ENCODE data around the gene FAM149B1.
"Not testable (repeated sequence)": the region's sequence is repeated elsewhere in the genome, so short reads cannot be mapped to it uniquely, and the experiment has no call there.

The FAM149B1 gene

DNA sequence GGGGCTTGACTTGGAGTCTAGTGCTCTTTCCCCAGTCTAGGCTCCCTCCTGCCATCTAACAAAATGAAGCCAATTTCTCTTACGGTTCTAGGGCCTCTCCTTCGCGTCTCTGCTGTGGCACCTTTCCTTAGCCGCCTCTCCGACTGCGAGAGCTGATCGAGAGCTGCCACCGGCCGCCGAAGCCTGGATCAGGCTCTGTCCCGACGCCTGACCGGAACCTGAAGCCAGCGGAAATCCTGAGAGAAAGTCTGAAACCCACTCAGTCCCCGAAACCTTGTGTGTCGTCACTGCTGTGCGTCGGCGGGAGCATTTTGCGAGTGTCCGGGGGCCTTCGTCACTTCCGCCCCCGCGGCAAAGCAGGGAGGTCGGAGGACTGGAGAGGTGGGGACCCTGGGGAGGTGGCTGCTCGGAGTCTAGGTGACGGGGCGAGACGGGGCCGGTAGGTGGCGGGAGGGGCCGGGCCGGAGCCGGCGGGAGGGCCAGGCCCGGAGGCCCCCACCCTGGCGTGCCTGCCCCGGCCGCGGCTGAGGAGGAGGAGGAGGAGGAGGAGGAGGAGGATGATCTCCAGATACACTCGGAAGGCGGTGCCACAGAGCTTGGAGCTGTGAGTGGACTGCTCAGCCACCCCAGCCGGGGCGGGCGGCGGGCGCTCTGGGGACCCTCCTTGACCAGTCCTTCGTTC, at the start of gene FAM149B1, which contains the start of gene ECD:
Gene FAM149B1, plus strand, starts transcription at position 337 of the 682 bp plus-strand sequence. Its CDS starts 221 bp downstream, at position 558.
Gene ECD, minus strand, starts transcription at position 226 of the 682 bp plus-strand sequence. CDS start 4,071 bp downstream, outside the sequence.
- DNase-seq, result peak; percentile 78

DNA sequence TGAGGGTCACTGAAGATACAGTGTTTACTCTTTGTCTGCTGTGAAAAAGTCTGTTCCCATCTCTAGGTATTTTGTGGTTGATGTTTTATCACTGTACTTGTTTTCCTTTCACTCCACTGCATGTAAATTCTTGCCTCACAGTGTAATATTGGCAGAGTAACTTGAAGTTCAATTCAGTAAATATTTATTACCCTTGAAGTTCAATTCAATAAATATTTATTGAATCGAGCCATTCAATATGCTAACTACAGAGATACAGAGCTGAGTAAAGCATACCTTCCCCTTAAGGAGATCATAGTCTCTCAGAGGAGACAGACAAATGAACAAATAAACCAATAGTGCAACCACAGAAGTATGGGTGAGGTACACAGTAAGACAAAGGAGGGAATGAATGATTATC, 48.5 kb upstream of the FAM149B1 start:
- DNase-seq, result no peak

DNA sequence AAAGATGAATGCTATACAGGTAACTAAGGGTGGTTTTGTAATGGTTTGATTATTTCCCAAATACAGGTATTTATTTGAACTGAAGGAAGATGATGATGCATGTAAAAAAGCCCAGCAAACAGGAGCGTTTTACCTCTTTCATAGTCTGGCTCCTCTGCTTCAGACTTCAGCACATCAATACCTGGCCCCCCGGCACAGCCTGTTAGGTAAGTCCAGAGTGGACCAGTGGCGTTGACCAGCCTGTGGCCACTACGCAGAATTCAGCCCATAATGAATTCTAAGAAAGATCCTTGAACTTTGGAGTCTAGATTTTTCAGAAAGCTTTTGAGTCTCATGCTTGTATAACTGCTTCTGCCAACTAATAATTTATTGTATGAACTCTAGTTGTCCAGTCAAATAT, 48.0 kb upstream of the FAM149B1 start:
- no peak for DNase-seq

DNA sequence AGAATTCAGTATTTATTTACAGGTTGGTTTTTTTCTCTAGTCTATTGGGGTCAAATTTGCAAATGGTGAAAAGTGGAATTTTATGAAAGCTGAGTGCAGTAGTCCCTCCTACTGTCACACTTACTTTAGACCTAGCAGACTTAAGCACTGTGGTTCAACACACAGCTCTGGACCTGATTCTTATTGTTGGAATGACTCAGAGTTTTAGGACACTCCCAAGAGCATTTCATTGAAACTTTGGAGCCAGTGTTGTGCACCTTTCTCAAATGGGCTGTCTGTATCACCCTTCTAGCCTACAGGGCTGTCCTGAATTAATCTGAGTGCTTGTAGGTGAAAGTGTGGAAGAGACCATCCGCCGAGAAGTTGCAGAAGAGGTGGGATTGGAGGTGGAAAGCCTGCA, 41.6 kb upstream of the FAM149B1 start:
- DNase-seq, result no peak

DNA sequence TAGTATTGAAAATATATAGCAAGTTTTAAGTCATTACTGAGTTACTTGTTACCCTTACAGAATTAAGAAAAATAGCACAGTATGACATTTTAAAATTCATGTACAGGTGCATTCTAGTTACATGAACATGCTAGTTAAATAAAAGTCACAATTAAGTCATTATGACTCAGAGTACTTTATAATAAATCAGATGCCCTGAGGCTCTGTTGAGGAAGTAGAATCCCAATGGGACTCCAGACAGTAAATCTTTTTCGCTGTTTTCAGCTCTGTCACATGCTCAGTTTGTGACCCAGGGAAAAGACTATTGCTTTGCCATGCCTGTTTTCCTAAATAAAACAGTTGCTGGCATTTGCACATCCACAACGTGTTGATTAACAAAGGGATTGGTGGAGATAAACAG, 36.6 kb upstream of the FAM149B1 start:
- DNase-seq, result no peak

DNA sequence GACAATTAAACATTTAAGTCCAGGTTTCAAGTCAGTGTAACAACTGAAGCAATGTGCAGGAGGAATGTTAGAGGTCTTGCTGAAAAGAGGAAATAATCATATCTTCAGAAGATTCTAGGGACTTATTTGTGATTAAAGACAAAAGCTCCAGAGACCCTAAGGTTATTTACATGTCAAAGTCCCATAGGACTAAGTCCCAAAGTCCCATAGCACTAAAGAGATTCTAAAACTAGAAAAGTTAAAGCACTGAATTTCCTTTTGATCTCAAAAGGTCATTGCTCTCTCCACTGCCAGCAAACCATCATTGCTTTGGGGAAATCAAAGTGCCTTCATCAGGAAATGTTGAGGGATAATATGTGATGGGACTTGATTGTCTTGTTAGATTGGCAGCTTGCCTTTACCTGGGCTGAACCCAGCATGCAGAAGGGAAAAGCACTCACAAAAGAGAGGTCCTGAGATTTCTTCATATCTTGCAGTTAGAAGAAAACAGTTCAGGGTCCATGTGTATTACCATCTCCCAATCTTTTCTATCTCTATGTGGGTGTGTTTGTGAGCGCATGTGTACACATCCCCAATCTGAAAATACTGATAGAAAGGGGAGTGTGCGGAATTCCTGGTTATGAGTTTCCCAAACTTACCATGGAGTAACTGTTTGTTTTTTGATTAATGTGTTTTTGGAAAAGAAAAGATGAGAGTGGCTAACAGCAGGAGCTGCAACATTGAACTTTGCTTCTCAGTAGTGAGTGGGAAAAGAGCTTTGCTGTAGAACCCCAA, 35.8 kb upstream of the FAM149B1 start:
- DNase-seq, result no peak

DNA sequence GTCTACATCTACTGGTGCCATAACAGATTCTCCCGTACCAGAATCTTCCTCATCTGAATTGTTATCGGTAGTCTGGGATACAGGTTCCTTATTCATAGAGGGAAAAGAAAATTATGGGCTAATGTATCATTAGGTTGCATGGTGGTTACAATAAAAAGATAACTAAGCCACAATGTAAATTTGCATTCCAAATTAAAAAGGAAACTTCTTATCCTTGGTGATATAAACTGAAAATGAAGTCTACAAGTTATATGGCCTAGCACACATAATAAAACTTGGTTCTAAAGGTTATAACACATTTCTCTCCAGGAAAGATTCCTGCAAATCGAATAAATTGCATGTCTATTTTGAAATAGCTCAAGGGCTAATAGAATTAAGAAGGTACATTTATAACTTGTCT, 33.2 kb upstream of the FAM149B1 start:
- no peak for DNase-seq

- DNase-seq, result no peak
Measured at GRCh38 chr10:73136627-73137026, 31.3 kb upstream of the FAM149B1 start.

GRCh38 chr10:73139251-73139650, 28.7 kb upstream of the FAM149B1 start:
- no peak for DNase-seq

GRCh38 chr10:73141603-73142002, 26.3 kb upstream of the FAM149B1 start:
- no peak for DNase-seq

DNA sequence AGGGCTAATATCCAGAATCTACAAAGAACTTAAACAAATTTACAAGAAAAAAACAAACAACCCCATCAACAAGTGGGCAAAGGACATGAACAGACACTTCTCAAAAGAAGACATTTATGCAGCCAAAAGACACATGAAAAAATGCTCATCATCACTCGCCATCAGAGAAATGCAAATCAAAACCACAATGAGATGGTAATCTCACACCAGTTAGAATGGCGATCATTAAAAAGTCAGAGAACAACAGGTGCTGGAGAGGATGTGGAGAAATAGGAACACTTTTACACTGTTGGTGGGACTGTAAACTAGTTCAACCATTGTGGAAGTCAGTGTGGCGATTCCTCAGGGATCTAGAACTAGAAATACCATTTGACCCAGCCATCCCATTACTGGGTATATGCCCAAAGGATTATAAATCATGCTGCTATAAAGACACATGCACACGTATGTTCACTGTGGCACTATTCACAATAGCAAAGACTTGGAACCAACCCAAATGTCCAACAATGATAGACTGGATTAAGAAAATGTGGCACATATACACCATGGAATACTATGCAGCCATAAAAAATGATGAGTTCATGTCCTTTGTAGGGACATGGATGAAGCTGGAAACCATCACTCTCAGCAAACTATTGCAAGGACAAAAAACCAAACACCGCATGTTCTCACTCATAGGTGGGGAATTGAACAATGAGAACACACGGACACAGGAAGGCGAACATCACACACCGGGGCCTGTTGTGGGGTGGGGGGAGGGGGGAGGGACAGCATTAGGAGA, 17.1 kb upstream of the FAM149B1 start:
- not testable (repeated sequence) for DNase-seq

DNA sequence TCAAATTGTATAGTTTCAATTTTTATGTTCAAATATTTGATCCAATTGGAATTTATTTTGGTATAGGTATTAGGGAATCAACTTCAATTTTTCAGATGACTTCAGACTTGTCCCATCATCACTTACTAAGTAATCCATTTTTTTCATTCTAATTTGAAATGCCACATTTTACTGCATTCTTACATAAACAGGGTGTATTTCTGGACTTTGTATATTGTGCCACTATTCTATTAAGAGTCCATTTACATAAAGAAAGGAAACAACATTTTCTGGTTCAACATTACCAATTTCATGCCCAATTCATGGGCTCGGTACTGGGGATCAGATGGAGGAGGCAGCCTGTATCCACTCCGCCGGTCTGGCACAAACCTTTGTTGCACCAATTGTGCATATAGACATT, 15.9 kb upstream of the FAM149B1 start:
- no peak for DNase-seq

GRCh38 chr10:73156054-73156453, 11.9 kb upstream of the FAM149B1 start:
- no peak for DNase-seq

- peak; percentile 5 for DNase-seq
Measured at GRCh38 chr10:73159038-73159648, 8.8 kb upstream of the FAM149B1 start.

DNA sequence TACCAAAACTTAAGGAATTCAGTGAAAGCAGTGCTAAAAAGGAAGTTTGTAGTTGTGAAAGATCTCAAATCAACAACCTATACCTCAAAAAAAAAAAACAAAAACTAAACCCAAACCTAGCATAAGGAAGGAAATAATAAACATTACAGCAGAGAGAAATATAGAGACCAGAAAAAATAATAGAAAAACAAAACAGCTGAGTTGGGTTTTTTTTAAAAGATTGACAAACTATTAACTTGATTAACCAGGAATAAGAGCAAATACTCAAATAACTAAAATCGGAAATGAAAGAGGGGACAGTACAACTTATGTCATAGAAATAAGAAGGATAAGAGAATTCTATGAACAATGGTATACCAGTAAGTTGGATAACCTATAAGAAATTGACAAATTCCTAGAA, 6.8 kb upstream of the FAM149B1 start:
- DNase-seq, result no peak

DNA sequence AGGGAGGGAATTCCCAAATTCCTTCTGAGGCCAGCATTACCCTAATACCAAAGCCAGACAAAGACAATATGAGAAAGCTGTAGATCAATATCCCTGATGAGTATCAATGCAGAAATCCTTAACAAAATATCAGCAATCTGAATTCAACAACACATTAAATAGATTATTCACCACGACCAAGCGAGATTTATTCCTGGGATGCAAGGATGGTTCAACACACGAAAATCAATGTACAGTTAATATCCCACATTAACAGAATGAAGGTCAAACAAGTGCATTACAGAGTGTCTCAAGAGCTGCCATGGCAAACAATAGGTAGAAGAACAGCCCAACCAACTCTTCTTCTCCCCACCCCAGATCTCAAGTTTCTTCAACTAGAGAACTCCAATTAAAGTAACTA, 6.3 kb upstream of the FAM149B1 start:
- DNase-seq, result no peak

GRCh38 chr10:73163096-73163495, 4.8 kb upstream of the FAM149B1 start:
- DNase-seq, result no peak

DNA sequence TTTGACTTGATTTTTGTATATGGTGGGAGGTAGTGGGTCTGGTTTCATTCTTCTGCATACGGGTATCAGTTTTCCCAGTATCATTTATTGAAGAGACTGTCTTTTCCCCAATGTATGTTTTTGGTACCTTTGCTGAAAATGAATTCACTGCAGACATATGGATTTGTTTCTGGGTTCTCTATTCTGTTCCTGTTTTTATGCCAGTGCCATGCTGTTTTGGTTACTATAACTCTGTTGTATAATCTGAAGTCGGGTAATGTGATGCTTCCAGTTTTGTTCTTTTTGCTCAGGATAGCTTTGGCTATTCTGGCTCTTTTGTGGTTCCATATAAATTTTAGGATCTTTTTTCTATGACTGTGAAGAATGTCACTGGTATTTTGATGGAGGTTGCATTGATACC, 947 bp upstream of the FAM149B1 start:
- no peak for DNase-seq

DNA sequence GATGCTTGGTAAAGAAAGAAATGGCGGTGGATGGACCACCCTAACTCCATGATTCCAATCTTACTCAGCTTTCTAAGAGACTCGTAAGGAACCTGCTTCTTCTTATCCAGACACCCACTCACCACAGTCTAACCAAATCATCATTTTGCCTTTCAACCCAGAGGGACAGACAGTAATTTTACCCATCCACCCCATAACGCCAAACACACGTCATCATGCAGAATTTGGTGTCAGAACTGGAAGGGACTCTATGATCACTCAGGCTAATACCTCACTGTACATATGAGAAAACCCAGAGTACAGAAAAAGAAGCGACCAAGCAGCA, 499 bp upstream of the FAM149B1 start:
- DNase-seq, result no peak

DNA sequence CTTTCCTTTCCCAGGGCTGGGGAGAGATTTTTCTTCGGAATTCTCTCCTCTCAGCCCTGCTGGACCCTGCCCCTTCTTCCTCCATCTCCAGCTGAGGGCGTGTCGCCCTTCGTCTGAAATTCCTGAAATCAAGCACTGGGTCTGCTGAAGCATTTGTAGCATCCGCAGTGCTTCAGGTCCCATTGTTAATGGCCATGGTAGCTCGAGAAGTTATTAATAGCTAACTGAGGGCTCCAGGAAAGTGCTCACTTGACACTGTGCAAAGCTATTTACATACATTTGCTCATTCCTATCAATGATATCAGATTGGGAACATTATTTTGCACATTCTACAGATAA, 515 bp downstream of the FAM149B1 start:
- DNase-seq, result no peak

DNA sequence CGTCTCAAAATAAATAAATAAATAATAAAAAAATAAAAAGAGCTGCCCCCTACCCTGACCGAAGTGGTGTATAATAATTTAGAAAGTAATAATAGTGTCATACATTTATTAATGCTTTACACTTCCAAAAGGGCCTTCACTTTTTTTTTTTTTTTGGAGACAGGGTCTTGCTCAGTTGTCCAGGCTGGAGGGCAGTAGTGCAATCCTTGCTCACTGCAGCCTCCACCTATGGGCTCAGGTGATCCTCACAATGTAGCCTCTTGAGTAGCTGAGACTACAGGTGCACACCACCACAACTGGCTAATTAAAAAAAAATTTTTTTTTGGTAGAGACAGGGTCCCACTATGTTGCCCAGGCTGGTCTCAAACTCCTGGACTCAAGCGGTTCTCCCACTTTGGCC, 1.4 kb downstream of the FAM149B1 start:
- no peak for DNase-seq

GRCh38 chr10:73172867-73173266, 4.9 kb downstream of the FAM149B1 start:
- DNase-seq, result no peak

DNA sequence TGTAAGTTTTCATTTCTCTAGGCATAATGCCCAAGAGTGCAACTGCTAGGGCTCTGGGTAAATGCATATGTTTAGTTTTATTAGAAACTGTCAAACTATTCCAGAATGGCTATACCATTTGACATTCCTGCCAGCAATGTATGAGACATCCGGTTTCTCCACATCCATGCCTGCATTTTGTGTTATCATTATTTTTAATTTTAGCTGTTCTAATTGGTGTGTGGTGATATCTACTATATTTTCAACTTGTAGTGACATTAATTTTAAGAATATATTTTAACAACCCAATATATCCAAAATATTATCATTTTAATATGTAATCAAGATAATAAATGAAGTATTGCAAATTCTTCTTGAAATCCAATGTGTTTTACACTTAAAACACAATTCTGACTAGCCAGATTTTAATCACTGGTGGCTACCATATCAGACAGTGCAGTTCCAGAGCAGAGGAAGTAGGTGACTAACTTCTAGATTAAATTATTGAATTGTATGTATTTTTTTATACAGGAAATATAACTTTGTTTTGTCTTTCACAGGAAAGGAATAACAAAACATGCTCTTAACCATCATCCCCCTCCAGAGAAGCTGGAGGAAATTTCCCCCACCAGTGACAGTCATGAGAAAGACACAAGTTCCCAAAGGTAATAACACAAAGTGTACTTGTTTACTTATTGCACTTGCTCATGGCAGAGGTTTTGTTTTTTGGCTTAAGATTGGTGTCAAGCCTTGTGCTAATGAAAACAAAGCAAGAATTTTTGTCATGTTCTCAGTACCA, 6.4 kb downstream of the FAM149B1 start:
- no peak for DNase-seq

Measured in NCI-H1105 (cell line).